IMR-90 (cell line): ENCODE measurements around the gene ZNF555.

Source experiments
- BHLHE40 ChIP-seq: fragments of 150-350 bp; IDR thresholded peaks from 2 replicates; pipeline ENCODE4 v1.6.1; 2016; ENCODE audit warnings: mild to moderate bottlenecking, low read depth, low read length
- CEBPB ChIP-seq: IDR thresholded peaks from 2 replicates; pipeline ENCODE4 v1.6.1; 2012; ENCODE audit warnings: low read depth, low read length, improper control_type of control experiment
- CHD1 ChIP-seq: IDR thresholded peaks from 2 replicates; pipeline ENCODE4 v1.6.1; 2012; ENCODE audit warnings: low read depth, low read length, improper control_type of control experiment
- FOS ChIP-seq: fragments of 150-350 bp; IDR thresholded peaks from 2 replicates; pipeline ENCODE4 v1.6.1; 2016; ENCODE audit warnings: low read depth, low read length
- MAFK ChIP-seq: IDR thresholded peaks from 2 replicates; pipeline ENCODE4 v1.6.1; 2012; ENCODE audit warnings: low read depth, low read length, improper control_type of control experiment
- MAZ ChIP-seq: IDR thresholded peaks from 2 replicates; pipeline ENCODE4 v1.6.1; 2012; ENCODE audit warnings: low read depth, mild to moderate bottlenecking, low read length, improper control_type of control experiment, moderate library complexity, borderline replicate concordance
- MXI1 ChIP-seq: IDR thresholded peaks from 2 replicates; pipeline ENCODE4 v1.6.1; 2012; ENCODE audit warnings: low read depth, mild to moderate bottlenecking, low read length, moderate library complexity, borderline replicate concordance
- NFE2L2 ChIP-seq: fragments of 150-350 bp; IDR thresholded peaks from 2 replicates; pipeline ENCODE4 v1.6.1; 2016; ENCODE audit warnings: low read depth, mild to moderate bottlenecking, low read length
- POLR2A ChIP-seq: IDR thresholded peaks from 2 replicates; pipeline ENCODE4 v1.6.1; 2012; ENCODE audit warnings: mild to moderate bottlenecking, low read depth, low read length
- RAD21 ChIP-seq: IDR thresholded peaks from 2 replicates; pipeline ENCODE4 v1.6.1; 2012; ENCODE audit warnings: low read length, improper control_type of control experiment
- RFX5 ChIP-seq: IDR thresholded peaks from 2 replicates; pipeline ENCODE4 v1.8.0; 2012; ENCODE audit warnings: low read depth, mild to moderate bottlenecking, low read length, moderate library complexity
- SMC3 ChIP-seq: fragments of 150-350 bp; IDR thresholded peaks from 2 replicates; pipeline ENCODE4 v1.6.1; 2016; ENCODE audit warnings: low read depth, mild to moderate bottlenecking, antibody characterized with exemption, low read length, moderate library complexity
- TF ChIP-seq, protein P1 (sequence below): conservative IDR thresholded peaks from 2 replicates; pipeline ENCODE4 v1.5.1; 2012; ENCODE audit warnings: mild to moderate bottlenecking, low read depth, low read length, improper control_type of control experiment
- TF ChIP-seq, protein P2 (sequence below): fragments of 150-350 bp; IDR thresholded peaks from 2 replicates; pipeline ENCODE4 v1.6.1; 2017; ENCODE audit warnings: mild to moderate bottlenecking, antibody characterized with exemption, low read length, low read depth

DNA sequence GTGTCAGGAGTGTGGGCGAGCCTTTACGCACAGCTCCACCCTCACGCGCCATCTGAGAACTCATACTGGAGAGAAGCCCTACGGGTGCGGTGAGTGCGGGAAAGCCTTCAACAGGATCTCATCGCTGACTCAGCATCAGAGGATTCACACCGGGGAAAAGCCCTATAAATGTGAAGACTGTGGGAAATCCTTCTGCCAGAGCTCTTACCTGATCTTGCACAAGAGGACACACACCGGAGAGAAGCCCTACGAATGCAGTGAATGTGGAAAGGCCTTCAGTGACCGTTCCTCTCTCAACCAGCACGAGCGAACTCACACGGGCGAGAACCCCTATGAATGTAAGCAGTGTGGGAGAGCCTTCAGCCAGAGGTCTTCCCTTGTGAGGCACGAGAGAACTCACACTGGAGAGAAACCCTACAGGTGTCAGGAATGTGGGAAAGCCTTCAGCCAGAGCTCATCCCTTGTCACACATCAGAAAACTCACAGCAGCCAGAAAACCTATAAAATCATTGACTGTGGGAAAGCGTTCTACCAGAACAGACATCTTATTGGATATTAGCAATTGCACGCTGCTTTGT, 6.9 kb upstream of the ZNF555 start:
- TF ChIP-seq POLR2A: no peak
- no peak for TF ChIP-seq CEBPB
- TF ChIP-seq, protein P1, sequence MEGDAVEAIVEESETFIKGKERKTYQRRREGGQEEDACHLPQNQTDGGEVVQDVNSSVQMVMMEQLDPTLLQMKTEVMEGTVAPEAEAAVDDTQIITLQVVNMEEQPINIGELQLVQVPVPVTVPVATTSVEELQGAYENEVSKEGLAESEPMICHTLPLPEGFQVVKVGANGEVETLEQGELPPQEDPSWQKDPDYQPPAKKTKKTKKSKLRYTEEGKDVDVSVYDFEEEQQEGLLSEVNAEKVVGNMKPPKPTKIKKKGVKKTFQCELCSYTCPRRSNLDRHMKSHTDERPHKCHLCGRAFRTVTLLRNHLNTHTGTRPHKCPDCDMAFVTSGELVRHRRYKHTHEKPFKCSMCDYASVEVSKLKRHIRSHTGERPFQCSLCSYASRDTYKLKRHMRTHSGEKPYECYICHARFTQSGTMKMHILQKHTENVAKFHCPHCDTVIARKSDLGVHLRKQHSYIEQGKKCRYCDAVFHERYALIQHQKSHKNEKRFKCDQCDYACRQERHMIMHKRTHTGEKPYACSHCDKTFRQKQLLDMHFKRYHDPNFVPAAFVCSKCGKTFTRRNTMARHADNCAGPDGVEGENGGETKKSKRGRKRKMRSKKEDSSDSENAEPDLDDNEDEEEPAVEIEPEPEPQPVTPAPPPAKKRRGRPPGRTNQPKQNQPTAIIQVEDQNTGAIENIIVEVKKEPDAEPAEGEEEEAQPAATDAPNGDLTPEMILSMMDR: no peak
- no peak for TF ChIP-seq RFX5
- no peak for TF ChIP-seq SMC3
- TF ChIP-seq FOS: no peak
- TF ChIP-seq BHLHE40: no peak
- TF ChIP-seq, protein P2, sequence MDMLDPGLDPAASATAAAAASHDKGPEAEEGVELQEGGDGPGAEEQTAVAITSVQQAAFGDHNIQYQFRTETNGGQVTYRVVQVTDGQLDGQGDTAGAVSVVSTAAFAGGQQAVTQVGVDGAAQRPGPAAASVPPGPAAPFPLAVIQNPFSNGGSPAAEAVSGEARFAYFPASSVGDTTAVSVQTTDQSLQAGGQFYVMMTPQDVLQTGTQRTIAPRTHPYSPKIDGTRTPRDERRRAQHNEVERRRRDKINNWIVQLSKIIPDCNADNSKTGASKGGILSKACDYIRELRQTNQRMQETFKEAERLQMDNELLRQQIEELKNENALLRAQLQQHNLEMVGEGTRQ: no peak
- no peak for TF ChIP-seq MXI1
- no peak for TF ChIP-seq RAD21
- TF ChIP-seq MAFK: peak; percentile 74
- no peak for TF ChIP-seq CHD1
- TF ChIP-seq MAZ: no peak
- no peak for TF ChIP-seq NFE2L2
